Astrocyte (in vitro differentiated cells and primary cell): ENCODE results near the gene LRRC10. TPM values are rescaled to one million over a fixed set of nuclear protein-coding genes. Genes with fewer than 3 reads are reported as not detected.
A peak's percentile ranks its signal among the peaks of the same experiment; 100 is the strongest.

Experiments
- DNase-seq: peaks from one replicate; pipeline ENCODE4 v3.0.0-alpha.2; 2010; ENCODE audit warnings: low read depth
- FAIRE-seq: peaks from 2 replicates; lab custom pipeline; 2011; peaks lifted over from hg19 to GRCh38; lab: Jason Lieb, UNC
- H2AFZ ChIP-seq: 2 replicates; pipeline ENCODE4 v1.6.0; 2012; ENCODE audit warnings: low read depth, low read length, inconsistent platforms
- H3K27ac ChIP-seq: 2 replicates; pipeline ENCODE4 v1.5.1; 2011; ENCODE audit warnings: low read depth, low read length, inconsistent platforms
- H3K27me3 ChIP-seq: 2 replicates; pipeline ENCODE4 v1.6.0; 2011; ENCODE audit warnings: low read length, inconsistent platforms; ENCODE audit not compliant: insufficient read depth
- H3K36me3 ChIP-seq: 2 replicates; pipeline ENCODE4 v1.5.1; 2011; ENCODE audit warnings: low read length, inconsistent platforms; ENCODE audit not compliant: insufficient read depth
- H3K4me1 ChIP-seq: 2 replicates; pipeline ENCODE4 v1.5.1; 2011; ENCODE audit warnings: low read length, inconsistent platforms; ENCODE audit not compliant: insufficient read depth
- H3K4me2 ChIP-seq: 2 replicates; pipeline ENCODE4 v1.6.0; 2012; ENCODE audit warnings: low read length, inconsistent platforms
- H3K4me3 ChIP-seq: 2 replicates; pipeline ENCODE4 v1.5.1; 2011; ENCODE audit warnings: low read depth, mild to moderate bottlenecking, low read length, inconsistent platforms; ENCODE audit not compliant: insufficient read depth
- H3K79me2 ChIP-seq: 2 replicates; pipeline ENCODE4 v1.6.0; 2012; ENCODE audit warnings: mild to moderate bottlenecking, low read length, inconsistent platforms; ENCODE audit not compliant: insufficient read depth
- H3K9ac ChIP-seq: 2 replicates; pipeline ENCODE4 v1.6.0; 2012; ENCODE audit warnings: mild to moderate bottlenecking, low read length, inconsistent platforms
- H3K9me3 ChIP-seq: 2 replicates; pipeline ENCODE4 v1.5.1; 2012; ENCODE audit warnings: low read depth, mild to moderate bottlenecking, low read length, inconsistent platforms; ENCODE audit not compliant: insufficient read depth
- H4K20me1 ChIP-seq: 2 replicates; pipeline ENCODE4 v1.6.0; 2012; ENCODE audit warnings: low read length, inconsistent platforms; ENCODE audit not compliant: insufficient read depth
- H3K27ac Mint-ChIP-seq: one replicate; pipeline ENCODE4 v1.8.0; 2021; ENCODE audit warnings: mild to moderate bottlenecking, mixed read lengths; ENCODE audit not compliant: unreplicated experiment
- H3K27me3 Mint-ChIP-seq: one replicate; pipeline ENCODE4 v1.8.0; 2021; ENCODE audit warnings: low read depth, mixed read lengths; ENCODE audit not compliant: unreplicated experiment
- H3K36me3 Mint-ChIP-seq: one replicate; pipeline ENCODE4 v1.8.0; 2021; ENCODE audit warnings: low read depth, mixed read lengths; ENCODE audit not compliant: unreplicated experiment
- H3K4me1 Mint-ChIP-seq: one replicate; pipeline ENCODE4 v1.8.0; 2021; ENCODE audit warnings: low read depth, mixed read lengths; ENCODE audit not compliant: unreplicated experiment
- H3K4me3 Mint-ChIP-seq: one replicate; pipeline ENCODE4 v1.8.0; 2021; ENCODE audit warnings: mild to moderate bottlenecking, moderate library complexity, mixed read lengths; ENCODE audit not compliant: unreplicated experiment
- H3K9me3 Mint-ChIP-seq: one replicate; pipeline ENCODE4 v1.8.0; 2021; ENCODE audit warnings: mild to moderate bottlenecking, mixed read lengths; ENCODE audit not compliant: unreplicated experiment
- CTCF ChIP-seq: IDR thresholded peaks from 2 replicates; pipeline ENCODE4 v1.5.1; 2011; ENCODE audit warnings: low read depth, mild to moderate bottlenecking, inconsistent platforms, low read length, moderate library complexity; ENCODE audit not compliant: insufficient read depth
- EZH2 ChIP-seq: IDR thresholded peaks from 2 replicates; pipeline ENCODE4 v1.6.1; 2012; ENCODE audit warnings: mild to moderate bottlenecking, low read length, inconsistent platforms; ENCODE audit not compliant: insufficient read depth
- total RNA-seq: library from RNA; stranded (reverse); gene quantifications from 2 replicates; pipeline ENCODE4 v1.2.1, GENCODE V29; 2021

Gene LRRC10
- total RNA-seq, 1 donor from 2014 or later: not detected

DNA sequence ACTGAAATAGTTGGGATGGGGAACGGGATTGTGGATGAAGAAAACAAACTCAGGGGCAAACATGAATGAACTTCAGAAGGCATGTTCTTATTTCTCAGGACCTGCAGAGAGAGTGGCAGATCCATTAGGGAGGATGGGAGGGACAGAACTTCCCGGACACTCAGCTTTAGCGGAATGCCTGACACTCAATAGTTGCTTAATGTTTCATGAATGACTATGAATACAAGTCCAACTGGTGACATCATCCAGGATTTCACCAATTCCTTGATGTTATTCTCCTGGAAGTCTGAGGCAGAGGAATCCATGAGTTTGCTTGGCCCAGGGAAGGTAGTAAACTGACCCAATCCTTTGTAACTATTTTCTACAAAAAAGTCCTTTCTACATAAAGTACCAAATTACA, 37.8 kb upstream of the LRRC10 start:
- H3K79me2 ChIP-seq: no peaks in the 10 kb centered on the region
- no peaks in the 10 kb centered on the region for H3K4me1 ChIP-seq
- peaks cover under 1% of the 10 kb centered on the region for H3K9me3 Mint-ChIP-seq
- H4K20me1 ChIP-seq: no peaks in the 10 kb centered on the region
- peak; percentile 80 for FAIRE-seq
- no peaks in the 10 kb centered on the region for H3K27me3 Mint-ChIP-seq
- peaks cover 23% of the 10 kb centered on the region for H3K4me1 Mint-ChIP-seq
- no peak overlapping the region for H3K9ac ChIP-seq
- H3K9me3 ChIP-seq: no peaks in the 10 kb centered on the region
- no peak for TF ChIP-seq CTCF
- TF ChIP-seq EZH2: no peak
- H3K4me3 ChIP-seq: no peak overlapping the region
- H3K27me3 ChIP-seq: no peaks in the 10 kb centered on the region
- peak overlapping the region; percentile 34 for H2AFZ ChIP-seq
- no peak overlapping the region for H3K4me3 Mint-ChIP-seq
- H3K36me3 Mint-ChIP-seq: no peaks in the 10 kb centered on the region
- H3K4me2 ChIP-seq: peak overlapping the region; percentile 59
- peak overlapping the region; percentile 61 for H3K27ac ChIP-seq
- DNase-seq: peak; percentile 96
- H3K27ac Mint-ChIP-seq: peak overlapping the region; percentile 85
- no peaks in the 10 kb centered on the region for H3K36me3 ChIP-seq

GRCh38 chr12:69647178-69647577, 36.5 kb upstream of the LRRC10 start:
- H3K4me1 Mint-ChIP-seq: peaks cover 23% of the 10 kb centered on the region
- H3K79me2 ChIP-seq: no peaks in the 10 kb centered on the region
- no peak for TF ChIP-seq CTCF
- no peak for TF ChIP-seq EZH2
- no peaks in the 10 kb centered on the region for H4K20me1 ChIP-seq
- H3K4me2 ChIP-seq: no peak overlapping the region
- H3K9me3 ChIP-seq: no peaks in the 10 kb centered on the region
- H3K27me3 ChIP-seq: no peaks in the 10 kb centered on the region
- no peaks in the 10 kb centered on the region for H3K36me3 Mint-ChIP-seq
- H3K27me3 Mint-ChIP-seq: no peaks in the 10 kb centered on the region
- H3K4me3 ChIP-seq: no peak overlapping the region
- H3K27ac ChIP-seq: no peak overlapping the region
- no peak overlapping the region for H2AFZ ChIP-seq
- no peaks in the 10 kb centered on the region for H3K4me1 ChIP-seq
- H3K4me3 Mint-ChIP-seq: no peak overlapping the region
- no peak overlapping the region for H3K27ac Mint-ChIP-seq
- DNase-seq (no peak), FAIRE-seq (no peak)
- H3K36me3 ChIP-seq: no peaks in the 10 kb centered on the region
- H3K9me3 Mint-ChIP-seq: no peaks in the 10 kb centered on the region
- H3K9ac ChIP-seq: no peak overlapping the region

DNA sequence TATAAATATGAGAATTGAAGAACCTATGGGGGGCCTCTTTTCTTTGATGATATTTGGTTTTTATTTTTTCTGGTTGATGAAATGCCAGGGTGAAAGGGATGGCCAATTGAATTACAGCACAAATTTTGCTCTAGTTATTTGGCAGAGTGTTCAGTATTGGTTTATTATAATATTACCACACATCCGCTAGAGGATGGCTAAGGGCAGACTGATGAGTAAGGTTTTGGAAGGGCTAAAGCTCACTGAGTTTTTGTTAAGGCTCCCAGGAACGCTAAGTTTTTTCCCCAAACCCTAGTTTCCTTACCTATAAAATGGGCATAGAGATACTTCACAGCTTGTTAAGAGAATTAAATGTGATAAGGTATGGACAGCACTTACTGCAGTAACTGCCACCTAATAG, 34.3 kb upstream of the LRRC10 start:
- Histone ChIP-seq H3K4me3 (no peak overlapping the region), H3K4me2 (no peak overlapping the region), H3K9me3 (no peaks in the 10 kb centered on the region), H2AFZ (no peak overlapping the region), H3K79me2 (no peaks in the 10 kb centered on the region), H3K9ac (no peak overlapping the region), H3K4me1 (no peaks in the 10 kb centered on the region), H3K36me3 (no peaks in the 10 kb centered on the region), H4K20me1 (no peaks in the 10 kb centered on the region), H3K27ac (no peak overlapping the region), H3K27me3 (no peaks in the 10 kb centered on the region)
- H3K9me3 Mint-ChIP-seq: no peaks in the 10 kb centered on the region
- no peaks in the 10 kb centered on the region for H3K27me3 Mint-ChIP-seq
- H3K4me3 Mint-ChIP-seq: no peak overlapping the region
- no peak overlapping the region for H3K27ac Mint-ChIP-seq
- no peaks in the 10 kb centered on the region for H3K36me3 Mint-ChIP-seq
- FAIRE-seq (no peak), DNase-seq (no peak)
- peaks cover 19% of the 10 kb centered on the region for H3K4me1 Mint-ChIP-seq
- TF ChIP-seq EZH2 (no peak), CTCF (no peak)
